HT1080 (cell line): Measurements from ENCODE around the gene SERINC5. TPM values are rescaled to one million over a fixed set of nuclear protein-coding genes. Genes with fewer than 3 reads are reported as not detected.
"Not testable (repeated sequence)": the region's sequence is repeated elsewhere in the genome, so short reads cannot be mapped to it uniquely, and the experiment has no call there.

Experiments used
- DNase-seq: peaks from one replicate; pipeline ENCODE4 v3.0.0-alpha.2; 2015; ENCODE audit warnings: low read depth
- total RNA-seq: library from RNA; depleted of rRNA; stranded (reverse); fragments of >200 nt; shearing (Covaris generic); gene quantifications from 2 replicates; pipeline ENCODE4 v1.2.3, GENCODE V29; 2014

The SERINC5 gene
- total RNA-seq, 1 experiment from 2014 or later, result 4.4 TPM

GRCh38 chr5:80204808-80205614, 50.8 kb downstream of the SERINC5 start:
- DNase-seq, result no peak

- not testable (repeated sequence) for DNase-seq
Observed at GRCh38 chr5:80201763-80202162, 54.1 kb downstream of the SERINC5 start.

GRCh38 chr5:80198920-80199319, 56.9 kb downstream of the SERINC5 start:
- DNase-seq, result no peak

- no peak for DNase-seq
Observed at GRCh38 chr5:80198399-80198798, 57.4 kb downstream of the SERINC5 start.

GRCh38 chr5:80195837-80196400, 59.9 kb downstream of the SERINC5 start:
- no peak for DNase-seq

- DNase-seq, result no peak
Observed at GRCh38 chr5:80194468-80194867, 61.4 kb downstream of the SERINC5 start.

- DNase-seq, result no peak
Observed at GRCh38 chr5:80193401-80193800, 62.4 kb downstream of the SERINC5 start.

GRCh38 chr5:80192507-80193241, 63.2 kb downstream of the SERINC5 start:
- no peak for DNase-seq

GRCh38 chr5:80191991-80192398, 63.9 kb downstream of the SERINC5 start:
- DNase-seq, result no peak

- DNase-seq, result no peak
Observed at GRCh38 chr5:80191397-80191796, 64.5 kb downstream of the SERINC5 start.

GRCh38 chr5:80190960-80191359, 64.9 kb downstream of the SERINC5 start:
- no peak for DNase-seq

GRCh38 chr5:80189701-80190100, 66.1 kb downstream of the SERINC5 start:
- no peak for DNase-seq

- DNase-seq, result no peak
Observed at GRCh38 chr5:80189201-80189600, 66.6 kb downstream of the SERINC5 start.

- no peak for DNase-seq
Observed at GRCh38 chr5:80187421-80188090, 68.3 kb downstream of the SERINC5 start.

GRCh38 chr5:80185535-80185934, 70.3 kb downstream of the SERINC5 start:
- not testable (repeated sequence) for DNase-seq

GRCh38 chr5:80185095-80185494, 70.8 kb downstream of the SERINC5 start:
- DNase-seq, result no peak

- no peak for DNase-seq
Observed at GRCh38 chr5:80184235-80185023, 71.4 kb downstream of the SERINC5 start.

- not testable (repeated sequence) for DNase-seq
Observed at GRCh38 chr5:80183728-80184234, 72.1 kb downstream of the SERINC5 start.

- no peak for DNase-seq
Observed at GRCh38 chr5:80182809-80183580, 72.9 kb downstream of the SERINC5 start.
